ENCODE measurements around the gene LGR4. TPM values are rescaled to one million over a fixed set of nuclear protein-coding genes. Genes with fewer than 3 reads are reported as not detected.
A peak's percentile ranks its signal among the peaks of the same experiment; 100 is the strongest.

Gene LGR4
- total and polyA plus RNA-seq, 2 experiments from 2014 or later = 22.6 to 99.6 TPM

DNA sequence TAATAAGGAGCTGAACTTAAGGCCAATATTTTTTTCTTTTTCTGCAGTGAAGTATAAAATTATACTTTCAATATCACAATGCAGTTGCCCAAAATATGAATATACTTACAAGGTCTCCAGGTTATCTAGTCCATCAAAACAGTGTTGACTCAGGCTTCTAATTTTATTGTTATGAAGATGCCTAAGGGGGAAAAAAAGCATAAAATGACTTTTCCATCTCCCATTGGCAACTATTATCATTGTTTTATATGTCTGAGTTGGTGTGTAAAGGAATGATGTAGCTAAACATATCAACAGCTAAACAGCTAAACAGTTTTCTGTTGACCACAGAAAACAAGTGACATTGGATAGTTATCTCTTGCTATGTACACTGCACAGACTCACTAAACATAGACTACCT lies 88.4 kb downstream of the LGR4 start:
- H3K36me3 ChIP-seq (ENCODE audit: insufficient read depth) = peaks cover 27% of the 10 kb centered on the region

DNA sequence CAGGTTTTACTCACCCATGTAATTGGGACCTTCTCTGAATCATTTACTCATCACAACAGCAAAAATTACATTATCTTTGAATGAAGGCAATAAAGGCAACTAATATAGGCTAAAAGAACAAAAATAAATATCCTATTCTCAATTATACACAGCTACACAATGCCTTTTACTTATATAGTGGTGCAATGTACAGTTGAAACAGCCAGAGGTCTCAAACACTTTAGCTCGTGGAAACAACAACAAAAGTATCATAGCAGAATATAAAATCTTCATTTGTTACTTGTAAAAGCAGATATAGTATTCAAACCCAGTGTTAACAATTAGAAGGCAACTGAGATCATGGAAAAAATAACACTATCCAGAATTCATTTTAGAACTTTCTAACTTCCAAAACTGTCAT lies 88.9 kb downstream of the LGR4 start:
- H3K4me3 Mint-ChIP-seq = no peak overlapping the region
- no peaks in the 10 kb centered on the region for H3K9me3 Mint-ChIP-seq
- H3K27ac ChIP-seq (ENCODE audit: low read depth) = no peak overlapping the region
- H2AFZ ChIP-seq = no peak overlapping the region
- no peaks in the 10 kb centered on the region for H3K27me3 ChIP-seq (ENCODE audit: insufficient read depth)
- H3K4me3 ChIP-seq = no peak overlapping the region
- peaks cover 39% of the 10 kb centered on the region for H3K36me3 Mint-ChIP-seq (ENCODE audit: low read depth)
- H3K27me3 Mint-ChIP-seq (ENCODE audit: insufficient read depth, low read depth, poor library complexity) = no peaks in the 10 kb centered on the region
- H3K36me3 ChIP-seq (ENCODE audit: insufficient read depth) = peaks cover 28% of the 10 kb centered on the region
- no peak for ATAC-seq
- no peaks in the 10 kb centered on the region for H4K20me1 ChIP-seq (replicated peaks; ENCODE audit: insufficient read depth)
- no peaks in the 10 kb centered on the region for H3K9me2 ChIP-seq (ENCODE audit: insufficient read depth)
- H3F3A ChIP-seq (replicated peaks; ENCODE audit: low read depth) = no peaks in the 10 kb centered on the region
- H3K4me1 ChIP-seq (ENCODE audit: insufficient read depth) = peaks cover 23% of the 10 kb centered on the region
- no peak overlapping the region for H3K4me2 ChIP-seq
- peaks cover 8% of the 10 kb centered on the region for H3K79me2 ChIP-seq (replicated peaks; ENCODE audit: insufficient read depth)
- H3K27ac Mint-ChIP-seq = no peak overlapping the region
- H3K4me1 Mint-ChIP-seq = peaks cover 20% of the 10 kb centered on the region
- DNase-seq (ENCODE audit: low spot score) = no peak
- TF ChIP-seq ZNF331 (CRISPR knock-in tag; IDR thresholded peaks at IDR 0.05; ENCODE audit: low read depth) = no peak
- TF ChIP-seq, protein P1, sequence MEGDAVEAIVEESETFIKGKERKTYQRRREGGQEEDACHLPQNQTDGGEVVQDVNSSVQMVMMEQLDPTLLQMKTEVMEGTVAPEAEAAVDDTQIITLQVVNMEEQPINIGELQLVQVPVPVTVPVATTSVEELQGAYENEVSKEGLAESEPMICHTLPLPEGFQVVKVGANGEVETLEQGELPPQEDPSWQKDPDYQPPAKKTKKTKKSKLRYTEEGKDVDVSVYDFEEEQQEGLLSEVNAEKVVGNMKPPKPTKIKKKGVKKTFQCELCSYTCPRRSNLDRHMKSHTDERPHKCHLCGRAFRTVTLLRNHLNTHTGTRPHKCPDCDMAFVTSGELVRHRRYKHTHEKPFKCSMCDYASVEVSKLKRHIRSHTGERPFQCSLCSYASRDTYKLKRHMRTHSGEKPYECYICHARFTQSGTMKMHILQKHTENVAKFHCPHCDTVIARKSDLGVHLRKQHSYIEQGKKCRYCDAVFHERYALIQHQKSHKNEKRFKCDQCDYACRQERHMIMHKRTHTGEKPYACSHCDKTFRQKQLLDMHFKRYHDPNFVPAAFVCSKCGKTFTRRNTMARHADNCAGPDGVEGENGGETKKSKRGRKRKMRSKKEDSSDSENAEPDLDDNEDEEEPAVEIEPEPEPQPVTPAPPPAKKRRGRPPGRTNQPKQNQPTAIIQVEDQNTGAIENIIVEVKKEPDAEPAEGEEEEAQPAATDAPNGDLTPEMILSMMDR (conservative IDR thresholded peaks at IDR 0.05; ENCODE audit: low read depth in 2 of 2) = no peak
- TF ChIP-seq POLR2AphosphoS5 (IDR thresholded peaks at IDR 0.05; ENCODE audit: low read depth) = no peak
- TF ChIP-seq, protein P2, sequence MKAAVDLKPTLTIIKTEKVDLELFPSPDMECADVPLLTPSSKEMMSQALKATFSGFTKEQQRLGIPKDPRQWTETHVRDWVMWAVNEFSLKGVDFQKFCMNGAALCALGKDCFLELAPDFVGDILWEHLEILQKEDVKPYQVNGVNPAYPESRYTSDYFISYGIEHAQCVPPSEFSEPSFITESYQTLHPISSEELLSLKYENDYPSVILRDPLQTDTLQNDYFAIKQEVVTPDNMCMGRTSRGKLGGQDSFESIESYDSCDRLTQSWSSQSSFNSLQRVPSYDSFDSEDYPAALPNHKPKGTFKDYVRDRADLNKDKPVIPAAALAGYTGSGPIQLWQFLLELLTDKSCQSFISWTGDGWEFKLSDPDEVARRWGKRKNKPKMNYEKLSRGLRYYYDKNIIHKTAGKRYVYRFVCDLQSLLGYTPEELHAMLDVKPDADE (IDR thresholded peaks at IDR 0.05) = no peak
- TF ChIP-seq NANOG (IDR thresholded peaks at IDR 0.05; ENCODE audit: borderline replicate concordance) = no peak
- TF ChIP-seq ZNF114 (CRISPR knock-in tag; IDR thresholded peaks at IDR 0.05) = no peak
- TF ChIP-seq CREB1 (CRISPR knock-in tag; IDR thresholded peaks at IDR 0.05; ENCODE audit: low read depth) = no peak
- no peak for TF ChIP-seq EZH2 (IDR thresholded peaks at IDR 0.05; ENCODE audit: low read depth, unreplicated experiment)
- TF ChIP-seq EZH2phosphoT487 (IDR thresholded peaks at IDR 0.05; ENCODE audit: unreplicated experiment) = no peak
- TF ChIP-seq, protein P3, sequence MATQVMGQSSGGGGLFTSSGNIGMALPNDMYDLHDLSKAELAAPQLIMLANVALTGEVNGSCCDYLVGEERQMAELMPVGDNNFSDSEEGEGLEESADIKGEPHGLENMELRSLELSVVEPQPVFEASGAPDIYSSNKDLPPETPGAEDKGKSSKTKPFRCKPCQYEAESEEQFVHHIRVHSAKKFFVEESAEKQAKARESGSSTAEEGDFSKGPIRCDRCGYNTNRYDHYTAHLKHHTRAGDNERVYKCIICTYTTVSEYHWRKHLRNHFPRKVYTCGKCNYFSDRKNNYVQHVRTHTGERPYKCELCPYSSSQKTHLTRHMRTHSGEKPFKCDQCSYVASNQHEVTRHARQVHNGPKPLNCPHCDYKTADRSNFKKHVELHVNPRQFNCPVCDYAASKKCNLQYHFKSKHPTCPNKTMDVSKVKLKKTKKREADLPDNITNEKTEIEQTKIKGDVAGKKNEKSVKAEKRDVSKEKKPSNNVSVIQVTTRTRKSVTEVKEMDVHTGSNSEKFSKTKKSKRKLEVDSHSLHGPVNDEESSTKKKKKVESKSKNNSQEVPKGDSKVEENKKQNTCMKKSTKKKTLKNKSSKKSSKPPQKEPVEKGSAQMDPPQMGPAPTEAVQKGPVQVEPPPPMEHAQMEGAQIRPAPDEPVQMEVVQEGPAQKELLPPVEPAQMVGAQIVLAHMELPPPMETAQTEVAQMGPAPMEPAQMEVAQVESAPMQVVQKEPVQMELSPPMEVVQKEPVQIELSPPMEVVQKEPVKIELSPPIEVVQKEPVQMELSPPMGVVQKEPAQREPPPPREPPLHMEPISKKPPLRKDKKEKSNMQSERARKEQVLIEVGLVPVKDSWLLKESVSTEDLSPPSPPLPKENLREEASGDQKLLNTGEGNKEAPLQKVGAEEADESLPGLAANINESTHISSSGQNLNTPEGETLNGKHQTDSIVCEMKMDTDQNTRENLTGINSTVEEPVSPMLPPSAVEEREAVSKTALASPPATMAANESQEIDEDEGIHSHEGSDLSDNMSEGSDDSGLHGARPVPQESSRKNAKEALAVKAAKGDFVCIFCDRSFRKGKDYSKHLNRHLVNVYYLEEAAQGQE (IDR thresholded peaks at IDR 0.05; ENCODE audit: unreplicated experiment) = no peak
- no peak for TF ChIP-seq STAT1 (IDR thresholded peaks at IDR 0.05; ENCODE audit: unreplicated experiment)

More for the DNA sequence above, 88.4 kb downstream of the LGR4 start:
- H3K36me3 Mint-ChIP-seq (ENCODE audit: low read depth) = peaks cover 37% of the 10 kb centered on the region
- peaks cover 26% of the 10 kb centered on the region for H3K4me1 Mint-ChIP-seq
- H3K9me3 Mint-ChIP-seq = no peaks in the 10 kb centered on the region
- DNase-seq (ENCODE audit: low spot score) = no peak
- no peaks in the 10 kb centered on the region for H3K9me2 ChIP-seq (ENCODE audit: insufficient read depth)
- TF ChIP-seq ZNF114 (CRISPR knock-in tag; IDR thresholded peaks at IDR 0.05) = no peak
- peak; percentile 32 for TF ChIP-seq EZH2phosphoT487 (IDR thresholded peaks at IDR 0.05; ENCODE audit: unreplicated experiment)
- no peak overlapping the region for H3K27ac Mint-ChIP-seq
- H3F3A ChIP-seq (replicated peaks; ENCODE audit: low read depth) = no peaks in the 10 kb centered on the region
- no peak for ATAC-seq
- H4K20me1 ChIP-seq (replicated peaks; ENCODE audit: insufficient read depth) = no peaks in the 10 kb centered on the region
- no peak overlapping the region for H3K27ac ChIP-seq (ENCODE audit: low read depth)
- H2AFZ ChIP-seq = no peak overlapping the region
- H3K79me2 ChIP-seq (replicated peaks; ENCODE audit: insufficient read depth) = peaks cover 14% of the 10 kb centered on the region
- no peaks in the 10 kb centered on the region for H3K27me3 ChIP-seq (ENCODE audit: insufficient read depth)
- H3K4me3 ChIP-seq = no peak overlapping the region
- H3K4me3 Mint-ChIP-seq = no peak overlapping the region
- H3K4me1 ChIP-seq (ENCODE audit: insufficient read depth) = peaks cover 29% of the 10 kb centered on the region
- no peak overlapping the region for H3K4me2 ChIP-seq
- H3K27me3 Mint-ChIP-seq (ENCODE audit: insufficient read depth, low read depth, poor library complexity) = no peaks in the 10 kb centered on the region

Data from GM23338 (cell line).